IPS-11a (cell line): Measurements from ENCODE around the gene EXPH5.
A peak's percentile ranks its signal among the peaks of the same experiment; 100 is the strongest.
"Not testable (repeated sequence)": the region's sequence is repeated elsewhere in the genome, so short reads cannot be mapped to it uniquely, and the experiment has no call there.

Experiments used
- H3K4me3 ChIP-seq: one replicate; pipeline ENCODE4 v1.5.1; 2013; ENCODE audit warnings: low read depth, low read length, control low read depth

The EXPH5 gene

GRCh38 chr11:108606495-108607160, 13.1 kb upstream of the EXPH5 start:
- no peak overlapping the region for H3K4me3 ChIP-seq

GRCh38 chr11:108606070-108606469, 12.5 kb upstream of the EXPH5 start:
- H3K4me3 ChIP-seq: no peak overlapping the region

GRCh38 chr11:108602818-108603217, 9.2 kb upstream of the EXPH5 start:
- H3K4me3 ChIP-seq: not testable (repeated sequence)

- no peak overlapping the region for H3K4me3 ChIP-seq
These were observed 7.6 kb upstream of the EXPH5 start for GRCh38 chr11:108601150-108601549.

- H3K4me3 ChIP-seq: no peak overlapping the region
These were observed 6.4 kb upstream of the EXPH5 start for GRCh38 chr11:108599978-108600377.

- H3K4me3 ChIP-seq: no peak overlapping the region
These were observed 4.3 kb upstream of the EXPH5 start for GRCh38 chr11:108597736-108598355.

GRCh38 chr11:108596701-108597100, 3.1 kb upstream of the EXPH5 start:
- H3K4me3 ChIP-seq: no peak overlapping the region

GRCh38 chr11:108593923-108594434, 411 bp upstream of the EXPH5 start:
- no peak overlapping the region for H3K4me3 ChIP-seq

GRCh38 chr11:108592591-108593213, 866 bp downstream of the EXPH5 start:
- peak overlapping the region; percentile 77 for H3K4me3 ChIP-seq

- H3K4me3 ChIP-seq: no peak overlapping the region
These were observed 1.7 kb downstream of the EXPH5 start for GRCh38 chr11:108591893-108592292.

- H3K4me3 ChIP-seq: no peak overlapping the region
These were observed 4.4 kb downstream of the EXPH5 start for GRCh38 chr11:108589136-108589535.

GRCh38 chr11:108588287-108588686, 5.3 kb downstream of the EXPH5 start:
- no peak overlapping the region for H3K4me3 ChIP-seq

GRCh38 chr11:108587109-108587508, 6.5 kb downstream of the EXPH5 start:
- no peak overlapping the region for H3K4me3 ChIP-seq

- no peak overlapping the region for H3K4me3 ChIP-seq
These were observed 7.0 kb downstream of the EXPH5 start for GRCh38 chr11:108586600-108586999.

GRCh38 chr11:108586185-108586584, 7.4 kb downstream of the EXPH5 start:
- H3K4me3 ChIP-seq: not testable (repeated sequence)

GRCh38 chr11:108584973-108585372, 8.6 kb downstream of the EXPH5 start:
- H3K4me3 ChIP-seq: no peak overlapping the region

- H3K4me3 ChIP-seq: no peak overlapping the region
These were observed 12.9 kb downstream of the EXPH5 start for GRCh38 chr11:108580645-108581044.

- no peak overlapping the region for H3K4me3 ChIP-seq
These were observed 13.5 kb downstream of the EXPH5 start for GRCh38 chr11:108580043-108580442.

- no peak overlapping the region for H3K4me3 ChIP-seq
These were observed 17.0 kb downstream of the EXPH5 start for GRCh38 chr11:108576523-108576922.

GRCh38 chr11:108574675-108575074, 18.9 kb downstream of the EXPH5 start:
- H3K4me3 ChIP-seq: no peak overlapping the region

GRCh38 chr11:108571001-108571400, 22.6 kb downstream of the EXPH5 start:
- no peak overlapping the region for H3K4me3 ChIP-seq

- no peak overlapping the region for H3K4me3 ChIP-seq
These were observed 23.7 kb downstream of the EXPH5 start for GRCh38 chr11:108569896-108570295.
